NB4 (cell line): ENCODE measurements around the gene PRRC2B.

Experiments used
- DNase-seq: peaks from one replicate; pipeline ENCODE4 v3.0.0; 2010; ENCODE audit warnings: low read depth
- H3K4me3 ChIP-seq: one replicate; pipeline ENCODE4 v1.5.1; 2011; ENCODE audit warnings: mild to moderate bottlenecking, low read depth, low read length, moderate library complexity
- MYC ChIP-seq: IDR thresholded peaks from 2 replicates; pipeline ENCODE4 v1.6.1; 2011; ENCODE audit warnings: low read depth, low read length
- POLR2A ChIP-seq: IDR thresholded peaks from 2 replicates; pipeline ENCODE4 v1.6.1; 2011; ENCODE audit warnings: mild to moderate bottlenecking; ENCODE audit not compliant: insufficient read length; ENCODE audit errors: extremely low read depth
- TF ChIP-seq, protein P1 (sequence below): IDR thresholded peaks from 2 replicates; pipeline ENCODE4 v1.6.1; 2011; ENCODE audit warnings: low read depth, low read length
- TF ChIP-seq, protein P2 (sequence below): IDR thresholded peaks from one replicate; pipeline ENCODE4 v1.5.1; 2012; ENCODE audit warnings: low read depth, low read length

The PRRC2B gene

DNA sequence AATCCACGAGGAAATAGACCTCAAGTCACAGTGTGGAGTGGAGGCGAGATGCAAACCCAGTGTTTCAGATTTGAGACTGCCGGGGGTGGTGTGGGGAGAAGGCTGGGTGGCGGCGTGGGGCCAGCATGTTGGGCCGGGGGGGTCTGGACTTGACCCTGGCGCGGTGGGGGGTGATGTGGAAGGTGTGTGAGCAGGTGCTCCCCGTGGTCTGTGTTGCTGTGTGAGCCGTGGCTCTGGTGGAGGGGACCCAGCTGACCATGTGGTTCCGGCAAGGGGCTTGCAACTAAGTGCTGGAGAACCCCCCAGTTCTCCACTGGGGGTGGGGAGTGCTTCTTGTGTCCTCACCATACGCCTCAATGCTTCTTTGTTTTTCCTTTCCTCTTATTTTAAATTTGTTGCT is 25.8 kb downstream of the PRRC2B start:
- TF ChIP-seq MYC (no peak), POLR2A (no peak)
- TF ChIP-seq, protein P1, sequence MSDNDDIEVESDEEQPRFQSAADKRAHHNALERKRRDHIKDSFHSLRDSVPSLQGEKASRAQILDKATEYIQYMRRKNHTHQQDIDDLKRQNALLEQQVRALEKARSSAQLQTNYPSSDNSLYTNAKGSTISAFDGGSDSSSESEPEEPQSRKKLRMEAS = no peak
- TF ChIP-seq, protein P2, sequence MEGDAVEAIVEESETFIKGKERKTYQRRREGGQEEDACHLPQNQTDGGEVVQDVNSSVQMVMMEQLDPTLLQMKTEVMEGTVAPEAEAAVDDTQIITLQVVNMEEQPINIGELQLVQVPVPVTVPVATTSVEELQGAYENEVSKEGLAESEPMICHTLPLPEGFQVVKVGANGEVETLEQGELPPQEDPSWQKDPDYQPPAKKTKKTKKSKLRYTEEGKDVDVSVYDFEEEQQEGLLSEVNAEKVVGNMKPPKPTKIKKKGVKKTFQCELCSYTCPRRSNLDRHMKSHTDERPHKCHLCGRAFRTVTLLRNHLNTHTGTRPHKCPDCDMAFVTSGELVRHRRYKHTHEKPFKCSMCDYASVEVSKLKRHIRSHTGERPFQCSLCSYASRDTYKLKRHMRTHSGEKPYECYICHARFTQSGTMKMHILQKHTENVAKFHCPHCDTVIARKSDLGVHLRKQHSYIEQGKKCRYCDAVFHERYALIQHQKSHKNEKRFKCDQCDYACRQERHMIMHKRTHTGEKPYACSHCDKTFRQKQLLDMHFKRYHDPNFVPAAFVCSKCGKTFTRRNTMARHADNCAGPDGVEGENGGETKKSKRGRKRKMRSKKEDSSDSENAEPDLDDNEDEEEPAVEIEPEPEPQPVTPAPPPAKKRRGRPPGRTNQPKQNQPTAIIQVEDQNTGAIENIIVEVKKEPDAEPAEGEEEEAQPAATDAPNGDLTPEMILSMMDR = no peak
- DNase-seq = no peak
- no peak overlapping the region for H3K4me3 ChIP-seq

DNA sequence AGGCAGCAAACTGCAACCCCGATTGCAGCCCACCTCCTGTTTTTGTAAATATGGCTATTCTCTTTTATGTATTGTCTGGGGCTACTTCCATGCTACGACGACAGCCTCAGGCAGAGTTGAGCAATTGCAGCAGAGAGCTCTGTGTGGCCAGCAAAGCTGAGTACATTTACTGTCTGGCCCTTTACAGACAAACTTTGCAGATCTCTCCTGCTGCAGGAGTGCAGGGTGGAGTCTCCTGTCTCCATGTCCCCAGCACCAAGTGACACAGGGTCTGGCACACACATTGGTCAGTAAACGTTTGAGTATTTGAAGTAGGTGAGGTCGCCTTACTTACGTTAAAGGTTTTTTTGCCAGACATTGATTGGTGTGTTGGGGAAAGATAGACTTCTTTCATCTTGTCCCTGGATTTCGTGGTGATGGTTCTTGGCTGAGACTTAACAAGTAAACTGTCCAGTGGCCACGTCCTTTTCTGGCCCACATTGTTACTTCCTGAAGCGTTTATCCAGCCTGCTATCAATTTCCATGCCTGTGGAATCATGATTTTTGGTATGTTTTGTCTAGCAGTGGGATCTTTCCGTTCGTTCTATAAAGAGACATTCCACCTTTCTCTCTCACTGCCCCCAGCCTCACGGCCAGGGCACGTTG is 27.2 kb downstream of the PRRC2B start:
- no peak overlapping the region for H3K4me3 ChIP-seq
- peak; percentile 72 for DNase-seq
- TF ChIP-seq, protein P2 = peak; percentile 24
- no peak for TF ChIP-seq MYC
- TF ChIP-seq POLR2A = no peak
- TF ChIP-seq, protein P1 = no peak

DNA sequence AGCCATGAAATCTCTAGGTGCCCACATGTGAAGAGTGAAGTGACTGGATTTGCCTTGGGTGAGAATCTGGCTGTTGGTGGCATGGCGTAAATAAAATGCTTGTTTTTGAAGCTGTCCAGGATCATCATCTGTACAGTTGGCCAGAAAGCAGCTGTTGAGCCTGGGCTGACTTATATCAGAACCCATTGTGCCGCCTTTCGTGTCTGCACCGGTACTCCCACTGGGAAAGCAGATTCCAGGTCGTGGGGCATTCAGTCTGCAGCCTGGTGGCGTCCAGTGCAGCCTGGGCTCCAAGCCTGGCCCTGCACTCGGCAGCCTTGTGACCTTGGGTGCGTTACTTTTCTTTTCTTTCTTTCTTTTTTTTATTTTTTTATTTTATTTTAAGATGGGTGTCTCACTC is 27.8 kb downstream of the PRRC2B start:
- TF ChIP-seq POLR2A (no peak), MYC (no peak)
- TF ChIP-seq, protein P2 = no peak
- TF ChIP-seq, protein P1 = no peak
- H3K4me3 ChIP-seq = no peak overlapping the region
- no peak for DNase-seq

DNA sequence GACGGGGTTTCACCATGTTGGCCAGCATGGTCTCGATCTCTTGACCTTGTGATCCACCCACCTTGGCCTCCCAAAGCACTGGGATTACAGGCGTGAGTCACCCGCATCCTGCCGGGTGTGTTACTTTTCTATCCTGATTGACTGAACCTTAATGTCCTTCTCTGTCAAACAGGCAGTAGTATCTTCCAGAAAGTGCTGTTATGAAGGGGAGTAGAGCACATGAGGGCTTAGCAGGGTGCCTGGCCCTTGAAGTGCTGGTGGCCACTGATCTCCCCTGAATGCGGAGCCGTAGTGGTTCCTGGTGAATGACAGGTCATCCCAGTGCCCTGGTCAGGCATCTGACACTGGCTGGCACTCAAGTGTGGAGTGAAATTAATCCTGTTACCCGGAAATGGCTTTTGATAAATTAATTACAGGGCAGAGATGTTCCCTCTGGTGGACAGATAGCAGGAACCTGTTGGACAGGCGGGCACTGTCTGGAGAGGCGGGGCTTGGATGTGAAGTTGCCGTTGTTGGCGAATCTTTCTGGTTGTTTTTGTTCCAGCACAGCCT is 28.4 kb downstream of the PRRC2B start:
- TF ChIP-seq POLR2A (no peak), MYC (no peak)
- TF ChIP-seq, protein P2 = no peak
- TF ChIP-seq, protein P1 = no peak
- DNase-seq = no peak
- H3K4me3 ChIP-seq = no peak overlapping the region

DNA sequence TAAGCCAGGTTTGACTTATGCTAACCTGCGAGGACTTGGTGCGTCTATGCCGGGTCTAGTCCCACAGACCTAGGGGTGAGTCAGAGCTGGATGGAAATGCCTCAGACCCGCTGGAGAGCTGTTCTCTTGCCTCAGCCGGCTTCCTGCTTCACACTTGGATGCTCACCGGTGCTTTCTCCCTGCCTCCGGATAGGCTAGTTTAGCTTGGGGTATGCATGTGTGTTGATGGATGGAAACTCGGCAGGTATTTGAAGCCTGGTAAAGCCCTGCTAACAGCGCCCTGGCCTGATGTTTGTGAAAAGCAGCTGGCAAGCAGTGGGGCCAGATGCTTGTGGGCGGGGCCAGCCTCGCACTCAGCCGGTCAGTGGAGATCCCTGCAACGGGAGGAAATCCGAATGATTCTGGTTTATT is 29.3 kb downstream of the PRRC2B start:
- H3K4me3 ChIP-seq = no peak overlapping the region
- no peak for TF ChIP-seq POLR2A
- TF ChIP-seq, protein P2 = no peak
- TF ChIP-seq, protein P1 = no peak
- no peak for TF ChIP-seq MYC
- DNase-seq = no peak
